HL-60 (cell line): ENCODE measurements around the gene SIPA1.

Experiments
- DNase-seq, 2 experiments: peaks; one replicate each; pipeline ENCODE4 v3.0.0-alpha.2; 2010 to 2020; ENCODE audit warnings: low read depth in 1 of 2, low spot score in 1 of 2
- H3K27ac ChIP-seq: fragments of 250-450 bp; sonication (Bioruptor Pico); replicated peaks from 2 replicates; pipeline ENCODE4 v1.5.1; 2020; ENCODE audit warnings: mild to moderate bottlenecking, moderate library complexity
- H3K27me3 ChIP-seq: fragments of 250-450 bp; sonication (Bioruptor Pico); 2 replicates; pipeline ENCODE4 v1.5.1; 2021; ENCODE audit warnings: mild to moderate bottlenecking, moderate library complexity; ENCODE audit not compliant: insufficient read depth, poor library complexity, severe bottlenecking
- H3K4me3 ChIP-seq: replicated peaks from 2 replicates; pipeline ENCODE4 v1.5.1; 2011; ENCODE audit warnings: mild to moderate bottlenecking, control low read depth, low read length; ENCODE audit not compliant: insufficient read depth
- GABPA ChIP-seq: IDR thresholded peaks from 2 replicates; pipeline ENCODE4 v1.6.1; 2012; ENCODE audit warnings: low read depth
- POLR2AphosphoS5 ChIP-seq: IDR thresholded peaks from 2 replicates; pipeline ENCODE4 v1.6.1; 2012; ENCODE audit warnings: low read depth
- SPI1 ChIP-seq: IDR thresholded peaks from 2 replicates; pipeline ENCODE4 v1.6.1; 2012; ENCODE audit warnings: low read depth, mild to moderate bottlenecking, borderline replicate concordance
- TF ChIP-seq, protein P1 (sequence below): IDR thresholded peaks from 2 replicates; pipeline ENCODE4 v1.6.1; 2012; ENCODE audit warnings: low read depth; ENCODE audit not compliant: insufficient replicate concordance
- TF ChIP-seq, protein P2 (sequence below): IDR thresholded peaks from one replicate; pipeline ENCODE4 v1.5.1; 2011; ENCODE audit warnings: low read length, control low read depth, inconsistent platforms; ENCODE audit not compliant: insufficient read depth

SIPA1 gene

DNA sequence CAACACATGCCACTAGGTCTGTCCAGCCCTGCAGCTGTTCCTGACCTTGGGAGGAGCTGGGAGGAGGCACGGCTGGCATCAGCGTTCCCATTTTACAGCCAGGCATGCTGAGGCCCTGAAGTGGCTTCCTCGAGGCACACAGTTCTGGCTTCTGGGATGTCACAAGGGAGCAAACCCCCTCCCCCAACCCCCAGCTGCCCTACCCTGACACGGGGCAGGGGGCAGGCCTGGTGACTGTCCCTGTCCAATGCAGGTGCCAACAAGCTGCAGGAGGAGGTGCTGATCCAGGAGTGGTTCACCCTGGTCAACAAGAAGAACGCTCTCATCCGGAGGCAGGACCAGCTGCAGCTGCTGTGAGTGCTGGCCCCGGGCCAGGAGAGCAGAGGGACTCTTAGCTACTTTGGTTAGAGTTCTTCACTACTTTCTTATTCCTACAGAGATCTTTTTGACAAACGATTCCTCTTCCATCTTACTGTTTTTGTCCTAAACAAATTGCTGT, 47.6 kb upstream of the SIPA1 start:
- Histone ChIP-seq H3K27ac (no peak overlapping the region), H3K27me3 (no peaks in the 10 kb centered on the region), H3K4me3 (no peak overlapping the region)
- no peak for DNase-seq
- no peak for TF ChIP-seq SPI1
- no peak for TF ChIP-seq POLR2AphosphoS5
- TF ChIP-seq, protein P1, sequence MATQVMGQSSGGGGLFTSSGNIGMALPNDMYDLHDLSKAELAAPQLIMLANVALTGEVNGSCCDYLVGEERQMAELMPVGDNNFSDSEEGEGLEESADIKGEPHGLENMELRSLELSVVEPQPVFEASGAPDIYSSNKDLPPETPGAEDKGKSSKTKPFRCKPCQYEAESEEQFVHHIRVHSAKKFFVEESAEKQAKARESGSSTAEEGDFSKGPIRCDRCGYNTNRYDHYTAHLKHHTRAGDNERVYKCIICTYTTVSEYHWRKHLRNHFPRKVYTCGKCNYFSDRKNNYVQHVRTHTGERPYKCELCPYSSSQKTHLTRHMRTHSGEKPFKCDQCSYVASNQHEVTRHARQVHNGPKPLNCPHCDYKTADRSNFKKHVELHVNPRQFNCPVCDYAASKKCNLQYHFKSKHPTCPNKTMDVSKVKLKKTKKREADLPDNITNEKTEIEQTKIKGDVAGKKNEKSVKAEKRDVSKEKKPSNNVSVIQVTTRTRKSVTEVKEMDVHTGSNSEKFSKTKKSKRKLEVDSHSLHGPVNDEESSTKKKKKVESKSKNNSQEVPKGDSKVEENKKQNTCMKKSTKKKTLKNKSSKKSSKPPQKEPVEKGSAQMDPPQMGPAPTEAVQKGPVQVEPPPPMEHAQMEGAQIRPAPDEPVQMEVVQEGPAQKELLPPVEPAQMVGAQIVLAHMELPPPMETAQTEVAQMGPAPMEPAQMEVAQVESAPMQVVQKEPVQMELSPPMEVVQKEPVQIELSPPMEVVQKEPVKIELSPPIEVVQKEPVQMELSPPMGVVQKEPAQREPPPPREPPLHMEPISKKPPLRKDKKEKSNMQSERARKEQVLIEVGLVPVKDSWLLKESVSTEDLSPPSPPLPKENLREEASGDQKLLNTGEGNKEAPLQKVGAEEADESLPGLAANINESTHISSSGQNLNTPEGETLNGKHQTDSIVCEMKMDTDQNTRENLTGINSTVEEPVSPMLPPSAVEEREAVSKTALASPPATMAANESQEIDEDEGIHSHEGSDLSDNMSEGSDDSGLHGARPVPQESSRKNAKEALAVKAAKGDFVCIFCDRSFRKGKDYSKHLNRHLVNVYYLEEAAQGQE = no peak
- TF ChIP-seq, protein P2, sequence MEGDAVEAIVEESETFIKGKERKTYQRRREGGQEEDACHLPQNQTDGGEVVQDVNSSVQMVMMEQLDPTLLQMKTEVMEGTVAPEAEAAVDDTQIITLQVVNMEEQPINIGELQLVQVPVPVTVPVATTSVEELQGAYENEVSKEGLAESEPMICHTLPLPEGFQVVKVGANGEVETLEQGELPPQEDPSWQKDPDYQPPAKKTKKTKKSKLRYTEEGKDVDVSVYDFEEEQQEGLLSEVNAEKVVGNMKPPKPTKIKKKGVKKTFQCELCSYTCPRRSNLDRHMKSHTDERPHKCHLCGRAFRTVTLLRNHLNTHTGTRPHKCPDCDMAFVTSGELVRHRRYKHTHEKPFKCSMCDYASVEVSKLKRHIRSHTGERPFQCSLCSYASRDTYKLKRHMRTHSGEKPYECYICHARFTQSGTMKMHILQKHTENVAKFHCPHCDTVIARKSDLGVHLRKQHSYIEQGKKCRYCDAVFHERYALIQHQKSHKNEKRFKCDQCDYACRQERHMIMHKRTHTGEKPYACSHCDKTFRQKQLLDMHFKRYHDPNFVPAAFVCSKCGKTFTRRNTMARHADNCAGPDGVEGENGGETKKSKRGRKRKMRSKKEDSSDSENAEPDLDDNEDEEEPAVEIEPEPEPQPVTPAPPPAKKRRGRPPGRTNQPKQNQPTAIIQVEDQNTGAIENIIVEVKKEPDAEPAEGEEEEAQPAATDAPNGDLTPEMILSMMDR = no peak
- no peak for TF ChIP-seq GABPA

DNA sequence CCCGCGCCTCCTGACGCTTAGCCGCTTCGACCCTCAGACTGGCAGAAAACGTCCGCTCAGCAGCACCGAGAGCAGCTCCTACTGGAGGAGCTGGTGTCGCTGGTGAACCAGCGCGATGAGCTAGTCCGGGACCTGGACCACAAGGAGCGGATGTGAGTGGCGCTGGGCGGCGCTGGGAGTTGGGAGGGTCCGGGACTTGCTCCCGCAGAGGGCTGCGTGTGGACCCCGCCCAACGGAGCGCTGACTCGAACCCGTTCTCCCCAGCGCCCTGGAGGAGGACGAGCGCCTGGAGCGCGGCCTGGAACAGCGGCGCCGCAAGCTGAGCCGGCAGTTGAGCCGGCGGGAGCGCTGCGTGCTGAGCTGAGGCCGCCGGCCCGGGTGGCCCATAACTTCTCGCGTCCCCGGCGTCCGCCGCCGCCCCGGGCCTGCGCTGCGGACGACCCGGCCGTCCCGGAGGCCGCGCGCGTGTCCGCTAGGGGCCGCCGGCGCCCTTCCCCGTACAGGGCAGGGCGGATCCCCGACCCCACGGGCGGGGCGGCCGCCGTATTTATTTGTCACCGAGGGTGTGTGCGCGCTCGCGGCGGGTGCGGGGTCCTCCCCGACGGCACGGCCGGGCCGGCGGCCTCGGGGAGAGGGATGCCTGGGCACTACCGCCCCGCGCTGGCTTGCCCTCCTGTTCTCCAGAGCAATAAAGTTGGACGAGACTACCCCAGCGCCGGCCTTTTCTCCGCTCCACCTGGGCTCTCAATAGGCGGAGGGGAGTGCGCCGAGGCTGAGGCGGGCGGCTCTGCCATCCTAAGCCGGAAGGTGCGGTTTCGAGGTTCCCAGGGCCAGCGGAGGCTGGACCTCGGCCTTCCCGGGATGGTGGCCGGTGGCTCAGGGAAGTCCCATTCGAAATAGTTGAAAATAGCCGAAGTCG, 45.7 kb upstream of the SIPA1 start:
- no peak overlapping the region for H3K4me3 ChIP-seq
- H3K27ac ChIP-seq = no peak overlapping the region
- no peaks in the 10 kb centered on the region for H3K27me3 ChIP-seq
- DNase-seq = no peak
- TF ChIP-seq GABPA (no peak), SPI1 (no peak), POLR2AphosphoS5 (no peak)
- TF ChIP-seq, protein P1 = no peak
- TF ChIP-seq, protein P2 = no peak

DNA sequence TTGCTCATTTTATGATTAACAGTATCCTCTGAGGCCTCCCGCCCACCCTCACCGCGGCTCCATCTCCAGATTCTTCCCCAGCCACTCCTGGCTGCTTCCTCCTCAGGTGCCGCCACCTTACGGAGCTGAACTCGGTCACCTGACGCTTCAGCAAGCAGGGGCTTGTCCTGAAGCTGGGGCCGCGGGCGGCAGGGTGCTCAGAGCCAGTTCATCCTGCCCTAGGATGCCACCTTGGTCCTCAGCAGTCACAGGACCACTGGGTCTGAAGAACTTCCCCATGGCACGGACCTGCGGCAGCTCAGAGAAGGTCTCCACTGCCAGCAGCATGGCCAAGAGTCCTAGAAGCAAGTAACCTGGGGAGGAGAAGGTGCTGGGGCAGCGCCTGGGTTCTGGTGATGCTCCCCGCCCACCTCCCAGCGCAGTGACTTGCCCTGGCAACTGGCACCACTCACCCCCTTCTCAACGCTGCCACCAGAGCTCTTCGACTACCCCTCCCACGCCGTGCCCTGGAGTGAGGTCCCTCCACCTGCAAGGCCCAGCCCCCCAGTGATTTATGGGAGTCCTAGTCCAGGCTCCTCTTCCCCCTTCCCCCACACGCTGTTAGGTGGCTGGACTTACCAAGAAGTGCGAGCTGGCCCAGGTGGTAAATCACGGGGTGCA, 44.9 kb upstream of the SIPA1 start:
- no peak overlapping the region for H3K27ac ChIP-seq
- TF ChIP-seq, protein P2 = no peak
- TF ChIP-seq GABPA (no peak), POLR2AphosphoS5 (no peak), SPI1 (no peak)
- TF ChIP-seq, protein P1 = no peak
- no peak for DNase-seq
- H3K27me3 ChIP-seq = no peaks in the 10 kb centered on the region
- no peak overlapping the region for H3K4me3 ChIP-seq
